Daoy (cell line): ENCODE results near the gene CADPS2. TPM values are rescaled to one million over a fixed set of nuclear protein-coding genes. Genes with fewer than 3 reads are reported as not detected.
"Not testable (repeated sequence)": the region's sequence is repeated elsewhere in the genome, so short reads cannot be mapped to it uniquely, and the experiment has no call there.

Experiments
- DNase-seq: peaks from one replicate; pipeline ENCODE4 v3.0.0-alpha.2; 2015; ENCODE audit warnings: low read depth
- total RNA-seq: library from RNA; depleted of rRNA; stranded (reverse); fragments of >200 nt; shearing (Covaris generic); gene quantifications from 2 replicates; pipeline ENCODE4 v1.2.3, GENCODE V29; 2014

Gene CADPS2
- total RNA-seq, 1 experiment from 2014 or later = 12.2 TPM

DNA sequence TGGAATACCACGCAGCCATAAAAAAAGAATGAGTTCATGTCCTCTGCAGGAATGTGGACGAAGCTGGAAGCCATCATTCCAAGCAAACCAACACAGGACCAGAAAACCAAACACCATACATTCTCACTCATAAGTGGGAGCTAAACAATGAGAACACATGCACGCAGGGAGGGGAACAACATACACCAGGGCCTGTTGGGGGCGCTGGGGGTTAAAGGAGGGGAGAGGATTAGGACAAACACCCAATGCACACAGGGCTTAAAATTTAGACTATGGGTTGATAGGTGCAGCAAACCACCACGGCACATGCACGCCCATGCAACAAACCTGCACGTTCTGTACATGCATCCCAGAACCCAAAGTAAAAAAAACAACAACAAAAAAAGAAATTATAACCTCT is 210.6 kb downstream of the CADPS2 start:
- DNase-seq = no peak

DNA sequence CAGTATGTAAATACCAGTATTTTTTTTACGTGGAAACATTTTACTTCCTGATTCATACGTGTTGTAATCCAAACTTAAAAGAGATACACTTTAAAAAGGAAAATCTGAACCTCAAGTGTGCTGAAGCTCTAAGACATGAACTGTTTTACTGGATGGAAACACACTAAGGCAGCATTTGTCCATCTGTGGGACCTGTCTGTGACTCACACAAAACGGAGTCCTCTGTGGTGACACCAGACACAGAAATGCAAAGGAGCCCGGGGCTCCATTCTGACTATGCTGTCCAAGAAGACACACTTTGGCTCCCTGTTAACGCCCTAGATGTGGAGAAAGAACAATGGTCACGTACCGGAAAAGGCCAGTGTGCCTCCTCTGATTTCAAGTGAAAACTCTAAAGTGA is 211.2 kb downstream of the CADPS2 start:
- peak; percentile 59 for DNase-seq

DNA sequence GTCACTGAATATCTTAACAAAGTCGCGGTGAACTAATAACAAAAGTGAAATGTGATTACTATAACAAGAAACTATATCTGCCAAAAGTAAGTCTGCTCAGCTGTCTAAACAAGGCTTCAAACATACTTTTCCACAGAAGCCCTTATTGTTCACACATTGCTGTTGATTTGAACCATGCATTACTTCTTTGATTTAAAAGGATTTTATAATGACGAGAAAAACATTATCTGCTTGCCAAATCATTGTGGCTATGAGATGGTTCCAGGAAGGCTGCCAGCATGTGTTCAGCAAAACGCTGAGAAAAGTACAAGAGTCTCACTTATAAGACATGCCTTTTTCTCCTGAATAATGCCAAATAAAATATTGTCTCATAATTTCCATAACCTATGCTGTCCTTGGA is 211.8 kb downstream of the CADPS2 start:
- DNase-seq = peak; percentile 56

DNA sequence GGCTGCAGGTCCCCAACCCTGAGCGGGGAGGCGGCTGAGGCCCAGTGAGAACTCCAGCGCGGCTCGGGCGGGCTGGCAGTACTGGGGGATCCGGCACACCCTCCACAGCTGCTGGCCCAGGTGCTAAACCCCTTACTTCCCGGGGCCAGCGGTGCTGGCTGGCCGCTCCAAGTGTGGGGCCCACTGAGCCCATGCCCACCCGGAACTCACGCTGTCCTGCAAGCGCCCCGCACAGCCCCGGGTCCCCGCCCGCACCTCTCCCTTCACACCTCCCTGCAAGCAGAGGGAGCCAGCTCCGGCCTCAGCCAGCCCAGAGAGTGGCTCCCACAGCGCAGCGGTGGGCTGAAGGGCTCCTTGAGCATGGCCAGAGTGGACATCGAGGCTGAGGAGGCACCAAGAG is 212.3 kb downstream of the CADPS2 start:
- DNase-seq = no peak

DNA sequence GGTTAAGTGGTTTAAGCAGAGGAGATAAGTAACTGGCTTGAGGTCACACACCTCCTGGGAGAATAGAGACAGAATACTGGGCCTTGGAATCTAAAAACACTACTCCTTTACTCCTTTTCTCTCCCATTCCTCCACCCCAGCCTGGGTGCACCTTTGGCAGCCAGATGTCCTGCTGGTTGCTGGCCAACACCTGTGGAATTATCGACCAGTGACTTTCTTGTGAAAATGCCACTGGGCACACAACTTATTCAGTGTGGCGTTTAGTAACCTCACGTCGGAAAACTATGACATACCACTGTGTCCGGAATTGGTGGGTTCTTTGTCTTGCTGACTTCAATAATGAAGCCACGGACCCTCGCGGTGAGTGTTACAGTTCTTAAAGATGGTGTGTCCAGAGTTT is 213.7 kb downstream of the CADPS2 start:
- no peak for DNase-seq

DNA sequence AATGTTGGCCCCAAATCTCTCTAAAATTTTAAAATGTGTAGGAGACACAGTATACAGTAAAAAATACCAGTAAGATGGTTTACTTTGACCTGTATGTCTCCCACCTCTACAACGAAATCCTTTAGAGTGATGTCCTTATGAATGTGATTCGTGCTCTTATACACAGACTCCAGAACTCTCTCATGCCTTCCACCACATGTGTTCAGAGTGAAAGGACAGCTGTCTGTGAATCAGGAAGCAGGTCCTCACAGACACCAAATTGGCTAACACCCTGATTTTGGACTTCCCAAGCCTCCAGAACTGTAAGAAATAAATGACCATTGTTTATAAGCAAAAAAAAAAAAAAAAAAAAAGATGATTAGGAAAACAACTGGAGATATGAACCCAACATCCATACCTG is 222.5 kb downstream of the CADPS2 start:
- no peak for DNase-seq

DNA sequence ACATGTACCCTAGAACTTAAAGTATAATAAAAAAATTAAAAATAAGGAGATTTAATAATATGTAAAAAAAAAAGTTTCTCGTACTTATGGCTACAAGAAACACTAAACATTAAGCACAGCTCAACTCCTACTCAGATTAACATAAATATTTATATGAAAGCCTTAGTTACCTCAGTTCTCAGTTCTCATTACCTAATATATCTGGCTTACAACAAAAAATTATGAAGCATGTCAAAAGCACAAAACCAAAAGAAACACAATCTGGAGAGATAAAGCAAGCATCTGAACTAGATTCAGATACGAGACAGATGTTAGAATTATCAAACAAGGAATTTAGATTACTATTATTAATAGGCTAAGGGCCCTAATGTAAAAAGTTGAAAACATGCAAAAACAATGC is 227.4 kb downstream of the CADPS2 start:
- DNase-seq = no peak

DNA sequence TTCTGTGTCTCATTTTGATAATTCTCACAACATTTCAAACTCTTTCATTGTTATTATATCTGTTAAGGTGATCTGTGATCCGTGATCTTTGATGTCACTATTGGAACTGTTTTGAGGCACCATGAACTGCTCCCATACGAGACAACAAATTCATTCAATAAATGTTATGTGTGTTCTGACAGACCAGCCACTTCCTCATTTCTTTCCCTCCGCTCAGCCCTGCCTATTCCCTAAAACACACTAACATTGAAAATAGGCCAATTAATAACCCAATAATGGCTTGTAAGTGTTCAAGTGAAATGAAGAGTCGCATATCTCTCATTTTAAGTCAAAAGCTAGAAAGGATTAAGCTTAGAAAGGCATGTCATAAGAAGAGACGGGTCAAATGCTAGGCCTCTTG is 232.6 kb downstream of the CADPS2 start:
- no peak for DNase-seq

DNA sequence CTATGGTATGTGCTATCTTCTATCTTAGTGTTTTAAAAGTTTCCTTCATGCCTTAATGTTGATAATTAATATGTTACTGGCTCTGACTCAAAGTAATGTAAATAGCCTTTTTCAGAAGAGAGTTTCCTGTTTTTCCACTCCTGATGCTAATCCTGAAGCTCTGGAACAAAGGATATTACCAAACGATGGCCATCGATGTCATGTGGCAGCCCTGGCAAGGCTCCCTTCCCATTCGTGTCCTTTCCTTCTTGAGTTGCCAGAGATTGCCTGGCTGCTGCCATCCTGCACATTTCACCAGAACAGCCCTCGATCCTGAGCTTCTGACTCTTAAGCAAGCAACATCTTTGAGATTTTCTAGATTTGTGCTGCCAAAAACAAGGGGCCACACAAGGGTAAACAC is 233.4 kb downstream of the CADPS2 start:
- DNase-seq = no peak

DNA sequence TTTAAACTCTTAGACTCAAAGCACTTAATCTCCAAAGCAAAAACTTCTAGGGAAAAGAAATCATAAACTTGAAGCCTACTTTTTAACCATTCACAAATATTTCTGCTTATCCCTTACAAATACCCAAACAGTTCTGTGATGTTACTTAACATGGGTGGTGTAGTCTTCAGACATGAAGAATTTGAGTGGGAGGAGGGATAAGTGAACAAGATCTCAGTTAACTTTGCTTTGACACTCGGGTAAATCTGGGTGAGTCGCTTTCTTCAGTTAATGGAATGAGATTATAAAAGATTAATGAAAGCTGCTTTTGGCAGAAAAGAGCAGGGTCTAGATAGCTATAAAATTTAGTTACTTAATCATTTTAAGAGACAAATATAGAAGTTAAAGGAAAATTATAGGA is 234.8 kb downstream of the CADPS2 start:
- DNase-seq = no peak

DNA sequence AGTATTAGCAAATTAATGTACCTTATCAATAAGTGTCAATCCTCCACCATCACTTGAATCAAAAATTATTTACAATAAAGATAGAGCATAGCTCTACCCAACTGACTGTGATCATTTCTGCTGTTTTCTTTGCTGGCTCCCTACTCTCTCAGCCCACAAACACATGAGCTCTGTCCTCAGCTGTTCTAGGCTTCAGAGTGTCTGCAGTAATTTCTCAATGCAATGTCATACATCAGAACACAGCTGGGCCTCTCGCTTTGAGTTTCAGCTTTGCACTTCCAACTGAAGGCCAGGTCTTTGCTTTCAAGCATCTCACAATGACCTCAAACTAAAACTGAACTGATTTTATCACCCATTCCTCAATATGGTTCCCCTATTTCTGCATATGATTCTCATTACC is 243.0 kb downstream of the CADPS2 start:
- DNase-seq = no peak

DNA sequence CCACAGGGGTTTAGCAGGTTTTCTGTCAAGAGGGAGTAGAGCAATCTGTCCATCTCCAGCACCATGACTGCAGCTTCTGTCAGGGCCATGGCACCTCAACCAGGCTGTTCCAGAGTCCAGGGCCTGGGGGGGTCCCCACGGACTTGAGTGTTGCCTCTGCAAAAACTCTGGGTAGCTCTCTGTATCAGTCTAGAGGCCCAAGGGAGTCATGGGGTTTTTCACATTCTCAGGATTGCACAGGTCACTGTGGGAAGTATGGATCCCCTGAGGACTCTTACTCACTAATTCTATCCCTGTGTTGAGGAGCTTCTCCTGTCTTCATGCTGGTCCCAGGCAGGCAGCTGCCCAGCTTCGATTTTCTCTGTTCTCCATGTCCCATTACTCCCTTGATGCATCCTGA is 247.8 kb downstream of the CADPS2 start:
- DNase-seq = no peak

DNA sequence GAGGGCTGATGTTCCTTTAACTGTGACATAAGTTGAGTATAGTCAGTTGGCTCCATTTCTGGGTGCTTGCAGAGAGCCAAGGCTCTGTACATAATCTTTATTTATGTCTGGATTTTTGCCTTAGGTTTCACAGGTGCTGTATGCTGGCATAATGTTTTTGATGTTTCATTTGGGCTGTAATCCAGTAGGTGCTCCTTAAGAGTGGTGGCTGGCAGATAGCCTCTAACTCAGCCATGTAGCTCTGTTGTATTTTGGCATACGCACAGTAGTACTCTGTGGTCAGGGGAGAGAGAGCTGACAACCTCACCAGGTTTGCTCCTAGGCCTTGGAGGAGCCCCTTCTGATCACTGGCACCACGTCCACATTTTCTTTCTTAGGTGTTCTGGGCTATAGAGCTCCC is 248.5 kb downstream of the CADPS2 start:
- no peak for DNase-seq

DNA sequence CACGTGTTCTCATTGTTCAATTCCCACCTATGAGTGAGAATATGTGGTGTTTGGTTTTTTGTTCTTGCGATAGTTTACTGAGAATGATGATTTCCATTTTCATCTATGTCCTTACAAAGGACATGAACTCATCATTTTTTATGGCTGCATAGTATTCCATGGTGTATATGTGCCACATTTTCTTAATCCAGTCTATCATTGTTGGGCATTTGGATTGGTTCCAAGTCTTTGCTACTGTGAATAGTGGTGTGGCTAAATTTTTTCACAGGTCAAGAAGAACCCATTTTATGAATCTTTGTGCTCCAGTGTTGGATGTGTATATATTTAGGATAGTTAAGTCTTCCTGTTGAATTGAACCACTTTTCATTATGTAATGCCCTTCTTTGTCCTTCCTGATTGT is 250.8 kb downstream of the CADPS2 start:
- not testable (repeated sequence) for DNase-seq

DNA sequence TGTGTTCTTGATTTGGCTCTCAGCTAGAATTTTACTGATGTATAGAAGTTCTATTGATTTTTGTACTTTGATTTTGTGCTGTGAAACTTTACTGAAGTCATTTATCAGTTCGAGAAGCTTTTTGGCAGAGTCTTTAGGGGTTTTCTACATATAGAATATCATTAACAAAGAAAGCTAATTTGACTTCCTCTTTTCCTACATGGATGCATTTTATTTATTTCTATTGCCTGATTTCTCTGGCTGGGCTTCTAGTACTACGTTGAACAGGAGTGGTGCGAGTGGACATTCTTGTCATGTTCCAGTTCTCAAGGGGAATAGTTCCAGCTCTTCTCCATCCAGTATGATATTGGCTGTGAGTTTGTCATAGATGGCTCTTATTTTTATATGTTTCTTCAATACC is 252.8 kb downstream of the CADPS2 start:
- no peak for DNase-seq

DNA sequence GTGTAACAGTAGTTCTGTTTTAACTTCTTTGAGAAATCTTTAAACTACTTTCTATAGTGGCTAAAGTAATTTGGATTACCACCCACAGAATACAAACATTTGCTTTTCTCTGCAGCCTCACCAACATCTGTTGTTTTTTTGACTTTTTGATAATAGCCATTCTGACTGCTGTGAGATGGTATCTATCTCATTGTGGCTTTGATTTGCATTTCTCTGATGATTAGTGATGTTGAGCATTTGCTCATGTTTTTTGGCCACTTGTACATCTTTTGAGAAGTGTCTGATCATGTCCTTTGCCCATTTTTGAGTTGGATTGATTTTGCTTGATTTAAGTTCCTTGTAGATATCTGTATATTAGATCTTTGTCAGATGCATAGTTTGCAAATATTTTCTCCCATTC is 254.0 kb downstream of the CADPS2 start:
- no peak for DNase-seq

DNA sequence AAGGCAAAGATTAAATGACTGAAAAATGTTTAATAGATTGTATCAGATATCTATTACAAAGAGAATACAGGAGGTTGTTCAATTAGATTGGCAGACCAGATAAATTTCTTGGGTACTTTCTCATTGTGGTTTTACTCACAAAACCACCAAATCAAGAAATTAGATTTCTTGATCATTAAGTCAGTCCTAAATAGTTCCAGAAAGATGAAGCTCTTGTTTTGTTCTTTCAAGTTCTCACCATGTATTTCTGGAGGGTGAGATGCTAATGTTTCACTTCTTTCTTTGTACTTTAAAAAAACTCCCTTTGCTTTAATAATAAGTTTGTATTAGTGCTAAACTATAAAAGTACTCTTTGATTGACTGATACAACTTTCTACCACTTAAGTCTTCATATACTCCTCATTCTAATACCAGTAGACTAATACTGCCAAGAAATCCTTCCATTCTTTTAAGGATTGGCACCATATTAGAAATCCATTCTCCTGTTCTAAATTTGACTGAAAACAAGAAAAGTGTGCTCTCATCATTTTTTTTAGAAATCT is 256.8 kb downstream of the CADPS2 start:
- DNase-seq = no peak

DNA sequence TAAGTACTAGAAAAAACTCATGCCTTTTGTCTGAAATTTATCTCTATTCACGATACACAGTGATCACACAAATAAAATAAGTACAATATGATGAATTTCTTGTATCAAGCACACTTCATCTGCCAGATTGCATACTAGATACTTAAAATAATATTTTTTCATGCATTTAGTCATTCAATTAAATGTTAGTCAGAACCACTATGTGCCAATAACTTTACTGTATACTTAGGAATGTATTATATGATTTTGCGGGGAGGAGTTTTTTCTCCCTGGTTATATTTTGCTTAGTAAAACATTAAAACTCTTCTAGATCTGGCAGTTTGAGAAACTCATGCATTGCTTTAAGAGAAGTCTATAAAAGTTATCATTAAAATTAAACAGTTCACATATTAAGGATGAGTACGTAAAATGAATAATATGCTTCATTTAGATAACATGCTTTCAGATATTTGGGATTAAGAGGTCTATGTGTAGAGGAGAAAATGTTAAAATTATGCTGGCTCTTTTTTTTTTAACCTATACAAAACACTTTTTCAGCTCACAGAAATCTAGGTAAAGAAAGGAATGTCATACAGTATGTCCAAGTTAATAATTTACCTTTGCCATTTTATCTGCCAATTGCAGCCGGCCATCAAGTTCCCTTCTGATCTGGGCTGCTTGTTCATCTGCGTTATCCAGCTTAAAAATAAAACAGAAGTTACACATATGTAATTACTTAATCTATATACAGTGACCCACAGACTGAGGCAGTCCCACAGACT is 257.4 kb downstream of the CADPS2 start:
- no peak for DNase-seq

DNA sequence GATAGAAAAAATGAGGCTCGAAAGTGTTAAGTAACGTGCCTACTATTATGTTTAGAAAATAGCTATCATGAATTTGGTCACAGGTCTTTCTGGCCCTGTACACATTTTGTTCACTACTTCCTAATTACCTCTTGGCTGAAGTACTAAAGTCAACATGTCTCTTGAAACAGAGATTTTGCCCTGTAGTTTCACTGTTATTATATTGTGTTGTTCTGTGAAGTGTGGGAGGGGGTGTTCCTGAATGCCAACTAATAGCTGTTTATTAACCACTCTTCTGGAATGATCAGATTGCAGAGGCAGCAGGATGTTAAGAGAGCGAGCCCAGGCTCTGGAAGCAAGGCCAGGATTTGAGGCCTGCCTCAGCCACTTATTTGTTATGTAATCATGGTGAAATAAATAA is 259.5 kb downstream of the CADPS2 start:
- DNase-seq = no peak

DNA sequence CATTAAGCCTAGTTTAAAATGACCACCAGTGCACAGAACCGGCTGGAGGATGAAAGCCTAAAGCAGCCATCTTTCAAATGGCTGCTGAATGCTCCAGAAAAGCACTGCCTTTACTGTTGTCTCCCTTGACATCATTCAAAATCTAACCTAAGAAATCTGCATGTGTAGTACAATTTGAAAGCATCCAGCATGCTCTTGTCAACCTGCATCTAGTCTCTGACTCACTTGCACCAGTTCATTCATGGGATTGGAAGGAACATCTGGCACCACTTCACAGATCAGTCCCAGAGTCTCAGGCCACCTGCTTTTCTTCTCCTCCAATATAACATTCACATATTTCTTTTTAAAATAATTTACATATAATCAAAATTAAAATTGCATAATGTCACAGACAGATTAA is 263.6 kb downstream of the CADPS2 start:
- DNase-seq = no peak

DNA sequence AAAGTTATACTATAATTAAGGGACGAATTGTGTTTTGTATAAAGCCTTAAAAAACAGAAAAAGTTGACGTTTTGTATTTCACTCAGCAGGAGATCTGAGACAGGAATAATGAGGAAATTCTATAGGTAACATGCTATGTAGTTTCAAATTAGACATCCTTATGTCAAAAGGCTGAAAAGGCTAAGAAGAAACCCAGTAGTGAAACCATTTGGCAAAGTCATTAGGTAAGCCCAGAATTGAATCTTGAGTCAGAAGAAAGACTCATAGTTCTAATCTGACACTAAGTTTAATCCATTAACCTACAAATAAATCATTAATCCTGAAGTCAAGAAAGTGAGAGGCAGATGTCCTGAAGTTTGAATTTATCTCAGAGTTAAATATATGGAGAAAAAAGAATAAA is 266.6 kb downstream of the CADPS2 start:
- no peak for DNase-seq

DNA sequence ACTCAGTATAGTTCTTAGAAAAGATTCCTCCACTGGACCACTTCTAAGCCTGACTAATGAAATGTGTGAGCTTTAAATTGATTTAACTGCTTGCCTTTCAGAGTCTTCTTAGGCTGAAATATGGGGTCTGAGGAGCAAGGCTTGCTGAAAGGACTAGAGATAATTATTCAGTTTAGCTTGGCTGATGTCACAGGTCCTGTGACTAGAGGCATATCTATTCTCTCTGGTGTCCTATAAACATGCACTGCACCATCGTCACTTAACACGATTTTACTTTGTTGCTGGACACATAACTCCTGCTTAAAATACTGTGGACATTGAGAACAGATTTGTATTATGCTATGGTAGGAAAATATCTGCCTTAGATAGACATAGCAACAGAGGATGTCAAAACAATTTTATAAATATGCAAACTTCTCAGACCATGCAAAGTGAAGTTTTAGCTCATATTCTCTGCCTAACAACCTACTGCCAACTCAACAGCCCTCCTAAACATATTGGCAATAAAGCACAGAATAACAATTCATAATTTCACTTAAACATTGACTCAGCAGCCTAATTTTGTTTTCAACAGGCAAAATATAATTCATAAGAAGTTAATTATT is 267.6 kb downstream of the CADPS2 start:
- no peak for DNase-seq

DNA sequence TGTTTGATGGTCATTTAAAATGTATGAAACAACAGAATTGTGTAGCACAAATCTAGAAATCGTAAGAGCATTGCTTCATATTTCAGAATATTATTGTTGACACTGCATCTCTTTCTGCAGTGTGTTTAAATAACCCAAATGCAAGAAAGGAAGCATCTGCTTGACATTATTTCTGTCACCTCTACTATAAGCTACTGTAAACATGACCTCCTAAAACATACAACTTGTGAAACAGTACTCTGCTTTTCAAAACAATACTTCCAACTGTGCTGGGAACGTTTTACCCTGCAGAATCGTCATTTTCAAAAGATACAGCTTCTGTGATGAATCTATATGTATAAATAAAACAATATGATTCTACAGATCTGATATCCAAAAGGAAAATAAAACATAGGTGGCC is 269.3 kb downstream of the CADPS2 start:
- no peak for DNase-seq

DNA sequence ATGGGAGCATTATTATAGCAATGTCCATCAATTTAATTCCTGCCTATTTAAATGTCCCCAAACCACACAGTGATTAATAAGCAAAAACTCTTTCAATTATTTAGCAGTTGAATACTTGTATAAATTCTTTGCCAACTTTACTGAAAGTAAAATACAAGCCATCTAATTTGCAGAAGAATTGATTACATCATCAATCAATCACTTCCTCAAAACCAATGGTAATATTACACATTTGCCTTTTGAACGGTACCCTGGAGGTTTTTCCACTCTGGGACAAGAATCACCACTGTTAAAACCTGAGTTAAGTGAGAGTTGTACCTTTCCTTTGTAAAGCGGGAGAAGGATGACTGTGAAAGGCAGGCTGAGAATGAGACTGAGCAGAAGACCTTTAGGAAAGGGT is 280.3 kb downstream of the CADPS2 start:
- DNase-seq = no peak
